Right atrium auricular region (tissue), 2 donors: ENCODE measurements around the gene CRYBB1. TPM values are rescaled to one million over a fixed set of nuclear protein-coding genes. Genes with fewer than 3 reads are reported as not detected.
A peak's percentile ranks its signal among the peaks of the same experiment; 100 is the strongest.

Source experiments
- DNase-seq: peaks from one replicate; pipeline ENCODE4 v3.0.0-alpha.2; 2019; ENCODE audit warnings: low spot score
- H3K27ac ChIP-seq, 2 donors: fragments of 200-600 bp; sonication (generic); 1 replicate in 1 of 2; 2 replicates in 1 of 2; pipeline ENCODE4 v1.5.1; 2016 to 2019
- H3K27me3 ChIP-seq, 2 donors: fragments of 200-600 bp; sonication (generic); one replicate each; pipeline versions ENCODE4 v1.5.1 to v1.6.0; 2017 to 2019
- H3K36me3 ChIP-seq: fragments of 200-600 bp; sonication (generic); one replicate; pipeline ENCODE4 v1.5.1; 2016
- H3K4me1 ChIP-seq, 2 donors: fragments of 200-600 bp; sonication (generic); one replicate each; pipeline versions ENCODE4 v1.5.1 to v1.6.0; 2017 to 2019
- H3K4me3 ChIP-seq, 2 donors: fragments of 200-600 bp; sonication (generic); 1 replicate in 1 of 2; 2 replicates in 1 of 2; pipeline ENCODE4 v1.5.1; 2017 to 2019; ENCODE audit warnings: mild to moderate bottlenecking in 1 of 2, moderate library complexity in 1 of 2
- H3K9me3 ChIP-seq, 2 donors: fragments of 200-600 bp; sonication (generic); one replicate each; pipeline ENCODE4 v1.5.1; 2019
- CTCF ChIP-seq, 2 donors: fragments of 200-600 bp; sonication (generic); IDR thresholded peaks; one replicate each; pipeline ENCODE4 v1.5.1; 2019; ENCODE audit warnings: antibody characterized with exemption in 2 of 2
- total RNA-seq, 2 donors: library from RNA; depleted of rRNA; stranded (reverse); fragments of >200 nt; gene quantifications; one replicate each; pipeline ENCODE4 v1.1.0, GENCODE V29; 2016

CRYBB1 gene
- total RNA-seq, 2 donors from 2014 or later, result 0.79 to 1.7 TPM

GRCh38 chr22:26660961-26661578, 43.2 kb upstream of the CRYBB1 start:
- DNase-seq, result no peak
- H3K27me3 ChIP-seq, result peaks cover 15 to 19% of the 10 kb centered on the region in 2 donors
- TF ChIP-seq CTCF (IDR thresholded peaks at IDR 0.05), result no peak
- no peak overlapping the region for H3K4me3 ChIP-seq
- H3K9me3 ChIP-seq, result no peaks in the 10 kb centered on the region
- peaks cover 0 to 26% of the 10 kb centered on the region in 2 donors for H3K4me1 ChIP-seq
- H3K36me3 ChIP-seq, result no peaks in the 10 kb centered on the region
- no peak overlapping the region for H3K27ac ChIP-seq

GRCh38 chr22:26660356-26660755, 42.5 kb upstream of the CRYBB1 start:
- no peak for TF ChIP-seq CTCF (IDR thresholded peaks at IDR 0.05)
- H3K36me3 ChIP-seq, result no peaks in the 10 kb centered on the region
- no peak for DNase-seq
- no peak overlapping the region for H3K27ac ChIP-seq
- peaks cover 0 to 26% of the 10 kb centered on the region in 2 donors for H3K4me1 ChIP-seq
- H3K27me3 ChIP-seq, result peaks cover 15 to 19% of the 10 kb centered on the region in 2 donors
- no peaks in the 10 kb centered on the region for H3K9me3 ChIP-seq
- no peak overlapping the region for H3K4me3 ChIP-seq

GRCh38 chr22:26658671-26659478, 41.0 kb upstream of the CRYBB1 start:
- H3K36me3 ChIP-seq, result no peaks in the 10 kb centered on the region
- H3K4me1 ChIP-seq, result peaks cover 0 to 26% of the 10 kb centered on the region in 2 donors
- no peak overlapping the region for H3K27ac ChIP-seq
- no peak for TF ChIP-seq CTCF (IDR thresholded peaks at IDR 0.05)
- no peaks in the 10 kb centered on the region for H3K9me3 ChIP-seq
- H3K27me3 ChIP-seq, result peaks cover 15 to 19% of the 10 kb centered on the region in 2 donors
- no peak for DNase-seq
- peak overlapping the region; percentile 1 to 40 for H3K4me3 ChIP-seq

GRCh38 chr22:26658161-26658560, 40.3 kb upstream of the CRYBB1 start:
- TF ChIP-seq CTCF (IDR thresholded peaks at IDR 0.05), result no peak
- no peak for DNase-seq
- Histone ChIP-seq H3K36me3 (no peaks in the 10 kb centered on the region), H3K27me3 (peaks cover 15 to 19% of the 10 kb centered on the region in 2 donors), H3K4me1 (peaks cover 0 to 26% of the 10 kb centered on the region in 2 donors), H3K4me3 (peak overlapping the region in 1 of 2 donors; percentile 40), H3K27ac (no peak overlapping the region), H3K9me3 (no peaks in the 10 kb centered on the region)

GRCh38 chr22:26656891-26657851, 39.3 kb upstream of the CRYBB1 start, which contains the start of gene MIAT:
Gene MIAT (plus strand): TSS chr22:26657588.
- Histone ChIP-seq H3K4me1 (peaks cover 0 to 26% of the 10 kb centered on the region in 2 donors), H3K36me3 (no peaks in the 10 kb centered on the region), H3K27ac (no peak within 1 kb of the TSS), H3K4me3 (peak within 1 kb of the TSS in 1 of 2 donors; percentile 40), H3K27me3 (peaks cover 15 to 19% of the 10 kb centered on the region in 2 donors), H3K9me3 (no peaks in the 10 kb centered on the region)
- no peak for TF ChIP-seq CTCF (IDR thresholded peaks at IDR 0.05)
- DNase-seq, result no peak
